ENCODE measurements around the gene PMFBP1.

The PMFBP1 gene

GRCh38 chr16:72199761-72200337, 27.9 kb upstream of the PMFBP1 start:
- DNase-seq: no peak
- TF ChIP-seq POLR2A (IDR thresholded peaks at IDR 0.05; ENCODE audit: low read length): no peak

- no peak for TF ChIP-seq POLR2A (IDR thresholded peaks at IDR 0.05; ENCODE audit: low read length)
- TF ChIP-seq GATA1 (IDR thresholded peaks at IDR 0.05; ENCODE audit: low read depth, low read length): no peak
- DNase-seq: no peak
Measured at GRCh38 chr16:72198771-72199201, 26.8 kb upstream of the PMFBP1 start.

GRCh38 chr16:72198021-72198711, 26.2 kb upstream of the PMFBP1 start:
- DNase-seq: no peak
- TF ChIP-seq GATA1 (IDR thresholded peaks at IDR 0.05; ENCODE audit: low read depth, low read length) (no peak), POLR2A (IDR thresholded peaks at IDR 0.05; ENCODE audit: low read length) (no peak)

GRCh38 chr16:72197545-72197944, 25.6 kb upstream of the PMFBP1 start:
- no peak for DNase-seq
- TF ChIP-seq GATA1 (IDR thresholded peaks at IDR 0.05; ENCODE audit: low read depth, low read length): no peak
- no peak for TF ChIP-seq POLR2A (IDR thresholded peaks at IDR 0.05; ENCODE audit: low read length)

GRCh38 chr16:72195609-72196008, 23.7 kb upstream of the PMFBP1 start:
- DNase-seq: no peak
- TF ChIP-seq POLR2A (IDR thresholded peaks at IDR 0.05; ENCODE audit: low read length) (no peak), GATA1 (IDR thresholded peaks at IDR 0.05; ENCODE audit: low read depth, low read length) (no peak)

GRCh38 chr16:72191551-72191950, 19.6 kb upstream of the PMFBP1 start:
- no peak for DNase-seq
- TF ChIP-seq GATA1 (IDR thresholded peaks at IDR 0.05; ENCODE audit: low read depth, low read length) (no peak), POLR2A (IDR thresholded peaks at IDR 0.05; ENCODE audit: low read length) (no peak)

GRCh38 chr16:72189865-72190371, 18.0 kb upstream of the PMFBP1 start:
- peak; percentile 14 to 54 for DNase-seq
- TF ChIP-seq POLR2A (IDR thresholded peaks at IDR 0.05; ENCODE audit: low read length) (no peak), GATA1 (IDR thresholded peaks at IDR 0.05; ENCODE audit: low read depth, low read length) (no peak)

- TF ChIP-seq GATA1 (IDR thresholded peaks at IDR 0.05; ENCODE audit: low read depth, low read length) (no peak), POLR2A (IDR thresholded peaks at IDR 0.05; ENCODE audit: low read length) (no peak)
- DNase-seq: no peak
Measured at GRCh38 chr16:72188541-72188940, 16.6 kb upstream of the PMFBP1 start.

- TF ChIP-seq POLR2A (IDR thresholded peaks at IDR 0.05; ENCODE audit: low read length) (no peak), GATA1 (IDR thresholded peaks at IDR 0.05; ENCODE audit: low read depth, low read length) (no peak)
- DNase-seq: no peak
Measured at GRCh38 chr16:72187551-72187950, 15.6 kb upstream of the PMFBP1 start.

GRCh38 chr16:72182976-72183375, 11.0 kb upstream of the PMFBP1 start:
- no peak for DNase-seq
- no peak for TF ChIP-seq POLR2A (IDR thresholded peaks at IDR 0.05; ENCODE audit: low read length)
- no peak for TF ChIP-seq GATA1 (IDR thresholded peaks at IDR 0.05; ENCODE audit: low read depth, low read length)

GRCh38 chr16:72179204-72179970, 7.4 kb upstream of the PMFBP1 start:
- no peak for TF ChIP-seq POLR2A (IDR thresholded peaks at IDR 0.05; ENCODE audit: low read length)
- DNase-seq: no peak

- no peak for DNase-seq
- no peak for TF ChIP-seq POLR2A (IDR thresholded peaks at IDR 0.05; ENCODE audit: low read length)
- TF ChIP-seq GATA1 (IDR thresholded peaks at IDR 0.05; ENCODE audit: low read depth, low read length): no peak
Measured at GRCh38 chr16:72174726-72175125, 2.8 kb upstream of the PMFBP1 start.

- no peak for TF ChIP-seq GATA1 (IDR thresholded peaks at IDR 0.05; ENCODE audit: low read depth, low read length)
- no peak for TF ChIP-seq POLR2A (IDR thresholded peaks at IDR 0.05; ENCODE audit: low read length)
- DNase-seq: no peak
Measured at GRCh38 chr16:72173997-72174396, 2.0 kb upstream of the PMFBP1 start.

- no peak for DNase-seq
- no peak for TF ChIP-seq POLR2A (IDR thresholded peaks at IDR 0.05; ENCODE audit: low read length)
- TF ChIP-seq GATA1 (IDR thresholded peaks at IDR 0.05; ENCODE audit: low read depth, low read length): no peak
Measured at GRCh38 chr16:72171236-72171635, 719 bp downstream of the PMFBP1 start.

Measured in erythroblast (primary cell).